SK-N-SH (cell line): ENCODE results near the gene PRSS23. TPM values are rescaled to one million over a fixed set of nuclear protein-coding genes. Genes with fewer than 3 reads are reported as not detected.

Experiments used
- ELF1 ChIP-seq: IDR thresholded peaks from 2 replicates; pipeline ENCODE4 v1.4.0; 2012
- EZH2phosphoT487 ChIP-seq: fragments of 200-600 bp; sonication (generic); IDR thresholded peaks from 2 replicates; pipeline ENCODE4 v1.6.1; 2017; ENCODE audit warnings: low read depth, mixed run types, mild to moderate bottlenecking, antibody characterized with exemption, moderate library complexity, borderline replicate concordance
- FOSL2 ChIP-seq: IDR thresholded peaks from 2 replicates; pipeline ENCODE4 v1.4.0; 2012; ENCODE audit warnings: low read depth, mild to moderate bottlenecking, moderate library complexity, borderline replicate concordance
- GABPA ChIP-seq: IDR thresholded peaks from 2 replicates; pipeline ENCODE4 v1.4.0; 2012; ENCODE audit warnings: low read depth, mild to moderate bottlenecking
- GATA2 ChIP-seq: sonication (generic); formaldehyde crosslinking; IDR thresholded peaks from 2 replicates; pipeline ENCODE4 v1.5.0; 2020; ENCODE audit warnings: mild to moderate bottlenecking, missing genetic modification reagents
- IRF3 ChIP-seq: fragments of 150-350 bp; IDR thresholded peaks from 2 replicates; pipeline ENCODE4 v1.6.1; 2016; ENCODE audit warnings: mild to moderate bottlenecking, low read depth, low read length
- JUND ChIP-seq: IDR thresholded peaks from 2 replicates; pipeline ENCODE4 v1.4.0; 2012
- MAX ChIP-seq: IDR thresholded peaks from 2 replicates; pipeline ENCODE4 v1.4.0; 2012; ENCODE audit warnings: low read depth
- NRF1 ChIP-seq: IDR thresholded peaks from 2 replicates; pipeline ENCODE4 v1.6.1; 2012; ENCODE audit warnings: low read depth, mild to moderate bottlenecking, low read length
- POLR2AphosphoS5 ChIP-seq: IDR thresholded peaks from 2 replicates; pipeline ENCODE4 v1.6.1; 2012; ENCODE audit warnings: low read depth, low read length
- RFX5 ChIP-seq: IDR thresholded peaks from 2 replicates; pipeline ENCODE4 v1.6.1; 2012; ENCODE audit warnings: mild to moderate bottlenecking, improper control_type of control experiment, low read length
- SMC3 ChIP-seq: IDR thresholded peaks from 2 replicates; pipeline ENCODE4 v1.6.1; 2012; ENCODE audit warnings: low read depth, low read length, improper control_type of control experiment
- TCF12 ChIP-seq: IDR thresholded peaks from 2 replicates; pipeline ENCODE4 v1.4.0; 2012
- polyA plus RNA-seq, 3 experiments: library from polyadenylated mRNA; depleted of rRNA; stranded (reverse); fragments of >200 nt; gene quantifications; 2 replicates each; pipeline ENCODE4 v1.2.3, GENCODE V29; 2012
- TF ChIP-seq, protein P1 (sequence below): IDR thresholded peaks from 2 replicates; pipeline ENCODE4 v1.4.0; 2012; ENCODE audit warnings: low read depth, borderline replicate concordance
- TF ChIP-seq, protein P2 (sequence below): fragments of 200-600 bp; sonication (generic); IDR thresholded peaks from 2 replicates; pipeline ENCODE4 v1.6.1; 2017; ENCODE audit warnings: antibody characterized with exemption, mild to moderate bottlenecking, moderate library complexity
- TF ChIP-seq, protein P3 (sequence below): IDR thresholded peaks from 2 replicates; pipeline ENCODE4 v1.6.1; 2012; ENCODE audit warnings: mild to moderate bottlenecking, low read depth, low read length, moderate library complexity

PRSS23 gene
- polyA plus RNA-seq, 1 of the 3 experiments (the other 2 are of a cell fraction), result 326 TPM

DNA sequence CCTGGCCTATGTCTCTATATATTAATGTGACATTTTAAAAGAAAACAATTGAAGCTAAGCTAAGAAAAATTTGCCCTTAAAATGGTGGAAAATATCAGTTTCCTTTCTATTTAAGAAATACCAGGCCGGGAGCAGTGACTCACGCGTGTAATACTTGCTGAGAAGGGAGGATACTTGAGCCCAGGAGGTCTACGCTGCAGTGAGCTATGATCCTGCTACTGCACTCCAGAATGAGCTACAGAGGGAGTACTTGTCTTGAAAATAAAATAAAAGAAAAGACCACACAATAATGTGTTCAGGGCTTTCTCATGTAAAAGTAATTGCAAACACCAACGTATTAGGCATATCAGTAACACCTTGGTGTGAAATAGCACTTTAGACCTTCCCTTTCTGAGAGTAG lies 1.4 kb upstream of the PRSS23 start (continued):
- no peak for TF ChIP-seq IRF3
- TF ChIP-seq TCF12, result 0 out of 2 replicates have a peak, but pooled peaks have one; percentile 55
- TF ChIP-seq, protein P1, sequence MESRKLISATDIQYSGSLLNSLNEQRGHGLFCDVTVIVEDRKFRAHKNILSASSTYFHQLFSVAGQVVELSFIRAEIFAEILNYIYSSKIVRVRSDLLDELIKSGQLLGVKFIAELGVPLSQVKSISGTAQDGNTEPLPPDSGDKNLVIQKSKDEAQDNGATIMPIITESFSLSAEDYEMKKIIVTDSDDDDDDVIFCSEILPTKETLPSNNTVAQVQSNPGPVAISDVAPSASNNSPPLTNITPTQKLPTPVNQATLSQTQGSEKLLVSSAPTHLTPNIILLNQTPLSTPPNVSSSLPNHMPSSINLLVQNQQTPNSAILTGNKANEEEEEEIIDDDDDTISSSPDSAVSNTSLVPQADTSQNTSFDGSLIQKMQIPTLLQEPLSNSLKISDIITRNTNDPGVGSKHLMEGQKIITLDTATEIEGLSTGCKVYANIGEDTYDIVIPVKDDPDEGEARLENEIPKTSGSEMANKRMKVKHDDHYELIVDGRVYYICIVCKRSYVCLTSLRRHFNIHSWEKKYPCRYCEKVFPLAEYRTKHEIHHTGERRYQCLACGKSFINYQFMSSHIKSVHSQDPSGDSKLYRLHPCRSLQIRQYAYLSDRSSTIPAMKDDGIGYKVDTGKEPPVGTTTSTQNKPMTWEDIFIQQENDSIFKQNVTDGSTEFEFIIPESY, result no peak
- TF ChIP-seq NRF1, result no peak
- peak; percentile 71 for TF ChIP-seq JUND
- TF ChIP-seq, protein P2, sequence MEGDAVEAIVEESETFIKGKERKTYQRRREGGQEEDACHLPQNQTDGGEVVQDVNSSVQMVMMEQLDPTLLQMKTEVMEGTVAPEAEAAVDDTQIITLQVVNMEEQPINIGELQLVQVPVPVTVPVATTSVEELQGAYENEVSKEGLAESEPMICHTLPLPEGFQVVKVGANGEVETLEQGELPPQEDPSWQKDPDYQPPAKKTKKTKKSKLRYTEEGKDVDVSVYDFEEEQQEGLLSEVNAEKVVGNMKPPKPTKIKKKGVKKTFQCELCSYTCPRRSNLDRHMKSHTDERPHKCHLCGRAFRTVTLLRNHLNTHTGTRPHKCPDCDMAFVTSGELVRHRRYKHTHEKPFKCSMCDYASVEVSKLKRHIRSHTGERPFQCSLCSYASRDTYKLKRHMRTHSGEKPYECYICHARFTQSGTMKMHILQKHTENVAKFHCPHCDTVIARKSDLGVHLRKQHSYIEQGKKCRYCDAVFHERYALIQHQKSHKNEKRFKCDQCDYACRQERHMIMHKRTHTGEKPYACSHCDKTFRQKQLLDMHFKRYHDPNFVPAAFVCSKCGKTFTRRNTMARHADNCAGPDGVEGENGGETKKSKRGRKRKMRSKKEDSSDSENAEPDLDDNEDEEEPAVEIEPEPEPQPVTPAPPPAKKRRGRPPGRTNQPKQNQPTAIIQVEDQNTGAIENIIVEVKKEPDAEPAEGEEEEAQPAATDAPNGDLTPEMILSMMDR, result peak; percentile 15; the same call in 1 of the 2 replicates
- TF ChIP-seq FOSL2, result peak; percentile 69
- TF ChIP-seq MAX, result peak; percentile 66; the same call in 1 of the 2 replicates
- no peak for TF ChIP-seq POLR2AphosphoS5
- TF ChIP-seq GATA2 (CRISPR knock-in tag), result no peak
- no peak for TF ChIP-seq RFX5
- TF ChIP-seq, protein P3, sequence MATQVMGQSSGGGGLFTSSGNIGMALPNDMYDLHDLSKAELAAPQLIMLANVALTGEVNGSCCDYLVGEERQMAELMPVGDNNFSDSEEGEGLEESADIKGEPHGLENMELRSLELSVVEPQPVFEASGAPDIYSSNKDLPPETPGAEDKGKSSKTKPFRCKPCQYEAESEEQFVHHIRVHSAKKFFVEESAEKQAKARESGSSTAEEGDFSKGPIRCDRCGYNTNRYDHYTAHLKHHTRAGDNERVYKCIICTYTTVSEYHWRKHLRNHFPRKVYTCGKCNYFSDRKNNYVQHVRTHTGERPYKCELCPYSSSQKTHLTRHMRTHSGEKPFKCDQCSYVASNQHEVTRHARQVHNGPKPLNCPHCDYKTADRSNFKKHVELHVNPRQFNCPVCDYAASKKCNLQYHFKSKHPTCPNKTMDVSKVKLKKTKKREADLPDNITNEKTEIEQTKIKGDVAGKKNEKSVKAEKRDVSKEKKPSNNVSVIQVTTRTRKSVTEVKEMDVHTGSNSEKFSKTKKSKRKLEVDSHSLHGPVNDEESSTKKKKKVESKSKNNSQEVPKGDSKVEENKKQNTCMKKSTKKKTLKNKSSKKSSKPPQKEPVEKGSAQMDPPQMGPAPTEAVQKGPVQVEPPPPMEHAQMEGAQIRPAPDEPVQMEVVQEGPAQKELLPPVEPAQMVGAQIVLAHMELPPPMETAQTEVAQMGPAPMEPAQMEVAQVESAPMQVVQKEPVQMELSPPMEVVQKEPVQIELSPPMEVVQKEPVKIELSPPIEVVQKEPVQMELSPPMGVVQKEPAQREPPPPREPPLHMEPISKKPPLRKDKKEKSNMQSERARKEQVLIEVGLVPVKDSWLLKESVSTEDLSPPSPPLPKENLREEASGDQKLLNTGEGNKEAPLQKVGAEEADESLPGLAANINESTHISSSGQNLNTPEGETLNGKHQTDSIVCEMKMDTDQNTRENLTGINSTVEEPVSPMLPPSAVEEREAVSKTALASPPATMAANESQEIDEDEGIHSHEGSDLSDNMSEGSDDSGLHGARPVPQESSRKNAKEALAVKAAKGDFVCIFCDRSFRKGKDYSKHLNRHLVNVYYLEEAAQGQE, result no peak
- no peak for TF ChIP-seq ELF1
- no peak for TF ChIP-seq GABPA
- TF ChIP-seq EZH2phosphoT487, result no peak
- no peak for TF ChIP-seq SMC3
